Measurements from ENCODE around the gene ADGRV1.
"Not testable (repeated sequence)": the region's sequence is repeated elsewhere in the genome, so short reads cannot be mapped to it uniquely, and the experiment has no call there.

Gene ADGRV1

DNA sequence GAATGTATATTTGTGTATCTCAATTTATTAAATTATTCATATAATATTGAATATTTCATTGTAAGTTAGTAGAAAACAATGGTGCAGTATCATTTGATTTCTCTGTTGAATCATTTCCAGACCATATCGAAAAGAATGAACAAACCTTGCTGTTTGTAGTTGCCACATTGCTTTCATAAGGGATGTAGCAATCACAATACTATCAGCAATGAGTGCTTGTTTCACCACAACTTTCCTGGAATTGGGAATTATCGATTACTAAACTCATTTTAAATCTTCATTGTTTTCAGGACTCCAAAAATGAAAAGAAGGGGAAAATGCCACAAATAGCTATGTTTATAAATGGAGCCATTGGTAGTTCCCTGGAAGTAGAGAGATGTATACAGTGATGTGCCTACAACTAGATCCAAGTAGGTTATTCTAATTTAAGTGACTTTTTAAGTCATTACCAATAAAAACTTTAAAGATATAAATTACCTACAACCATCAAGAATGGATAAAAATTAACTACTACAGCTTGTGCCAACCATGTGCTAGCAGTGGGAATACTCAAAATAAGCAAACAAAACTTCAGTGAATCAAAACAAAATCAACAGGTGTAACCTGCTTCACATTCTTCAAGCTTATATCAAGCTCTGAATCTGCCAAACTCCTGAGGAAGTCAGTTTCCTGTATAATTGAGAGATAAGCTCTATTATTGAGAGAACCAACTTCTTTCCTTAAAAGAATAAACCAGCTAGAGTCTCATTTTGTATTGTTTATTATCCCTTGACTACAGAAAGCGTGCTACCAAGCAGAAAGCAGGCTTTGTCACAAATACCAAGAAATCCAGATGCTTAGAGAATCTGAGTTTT, 358.6 kb downstream of the ADGRV1 start:
- DNase-seq (ENCODE audit: low read depth in 1 of 2, low spot score in 1 of 2), result no peak
- TF ChIP-seq GABPA (IDR thresholded peaks at IDR 0.05; ENCODE audit: low read depth) (no peak), SPI1 (IDR thresholded peaks at IDR 0.05; ENCODE audit: borderline replicate concordance, low read depth) (no peak), POLR2AphosphoS5 (IDR thresholded peaks at IDR 0.05; ENCODE audit: low read depth) (no peak)
- TF ChIP-seq, protein P1, sequence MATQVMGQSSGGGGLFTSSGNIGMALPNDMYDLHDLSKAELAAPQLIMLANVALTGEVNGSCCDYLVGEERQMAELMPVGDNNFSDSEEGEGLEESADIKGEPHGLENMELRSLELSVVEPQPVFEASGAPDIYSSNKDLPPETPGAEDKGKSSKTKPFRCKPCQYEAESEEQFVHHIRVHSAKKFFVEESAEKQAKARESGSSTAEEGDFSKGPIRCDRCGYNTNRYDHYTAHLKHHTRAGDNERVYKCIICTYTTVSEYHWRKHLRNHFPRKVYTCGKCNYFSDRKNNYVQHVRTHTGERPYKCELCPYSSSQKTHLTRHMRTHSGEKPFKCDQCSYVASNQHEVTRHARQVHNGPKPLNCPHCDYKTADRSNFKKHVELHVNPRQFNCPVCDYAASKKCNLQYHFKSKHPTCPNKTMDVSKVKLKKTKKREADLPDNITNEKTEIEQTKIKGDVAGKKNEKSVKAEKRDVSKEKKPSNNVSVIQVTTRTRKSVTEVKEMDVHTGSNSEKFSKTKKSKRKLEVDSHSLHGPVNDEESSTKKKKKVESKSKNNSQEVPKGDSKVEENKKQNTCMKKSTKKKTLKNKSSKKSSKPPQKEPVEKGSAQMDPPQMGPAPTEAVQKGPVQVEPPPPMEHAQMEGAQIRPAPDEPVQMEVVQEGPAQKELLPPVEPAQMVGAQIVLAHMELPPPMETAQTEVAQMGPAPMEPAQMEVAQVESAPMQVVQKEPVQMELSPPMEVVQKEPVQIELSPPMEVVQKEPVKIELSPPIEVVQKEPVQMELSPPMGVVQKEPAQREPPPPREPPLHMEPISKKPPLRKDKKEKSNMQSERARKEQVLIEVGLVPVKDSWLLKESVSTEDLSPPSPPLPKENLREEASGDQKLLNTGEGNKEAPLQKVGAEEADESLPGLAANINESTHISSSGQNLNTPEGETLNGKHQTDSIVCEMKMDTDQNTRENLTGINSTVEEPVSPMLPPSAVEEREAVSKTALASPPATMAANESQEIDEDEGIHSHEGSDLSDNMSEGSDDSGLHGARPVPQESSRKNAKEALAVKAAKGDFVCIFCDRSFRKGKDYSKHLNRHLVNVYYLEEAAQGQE (IDR thresholded peaks at IDR 0.05; ENCODE audit: insufficient replicate concordance, low read depth), result no peak
- TF ChIP-seq, protein P2, sequence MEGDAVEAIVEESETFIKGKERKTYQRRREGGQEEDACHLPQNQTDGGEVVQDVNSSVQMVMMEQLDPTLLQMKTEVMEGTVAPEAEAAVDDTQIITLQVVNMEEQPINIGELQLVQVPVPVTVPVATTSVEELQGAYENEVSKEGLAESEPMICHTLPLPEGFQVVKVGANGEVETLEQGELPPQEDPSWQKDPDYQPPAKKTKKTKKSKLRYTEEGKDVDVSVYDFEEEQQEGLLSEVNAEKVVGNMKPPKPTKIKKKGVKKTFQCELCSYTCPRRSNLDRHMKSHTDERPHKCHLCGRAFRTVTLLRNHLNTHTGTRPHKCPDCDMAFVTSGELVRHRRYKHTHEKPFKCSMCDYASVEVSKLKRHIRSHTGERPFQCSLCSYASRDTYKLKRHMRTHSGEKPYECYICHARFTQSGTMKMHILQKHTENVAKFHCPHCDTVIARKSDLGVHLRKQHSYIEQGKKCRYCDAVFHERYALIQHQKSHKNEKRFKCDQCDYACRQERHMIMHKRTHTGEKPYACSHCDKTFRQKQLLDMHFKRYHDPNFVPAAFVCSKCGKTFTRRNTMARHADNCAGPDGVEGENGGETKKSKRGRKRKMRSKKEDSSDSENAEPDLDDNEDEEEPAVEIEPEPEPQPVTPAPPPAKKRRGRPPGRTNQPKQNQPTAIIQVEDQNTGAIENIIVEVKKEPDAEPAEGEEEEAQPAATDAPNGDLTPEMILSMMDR (IDR thresholded peaks at IDR 0.05; ENCODE audit: insufficient read depth, low read length), result no peak
- no peak overlapping the region for H3K27ac ChIP-seq (replicated peaks)

DNA sequence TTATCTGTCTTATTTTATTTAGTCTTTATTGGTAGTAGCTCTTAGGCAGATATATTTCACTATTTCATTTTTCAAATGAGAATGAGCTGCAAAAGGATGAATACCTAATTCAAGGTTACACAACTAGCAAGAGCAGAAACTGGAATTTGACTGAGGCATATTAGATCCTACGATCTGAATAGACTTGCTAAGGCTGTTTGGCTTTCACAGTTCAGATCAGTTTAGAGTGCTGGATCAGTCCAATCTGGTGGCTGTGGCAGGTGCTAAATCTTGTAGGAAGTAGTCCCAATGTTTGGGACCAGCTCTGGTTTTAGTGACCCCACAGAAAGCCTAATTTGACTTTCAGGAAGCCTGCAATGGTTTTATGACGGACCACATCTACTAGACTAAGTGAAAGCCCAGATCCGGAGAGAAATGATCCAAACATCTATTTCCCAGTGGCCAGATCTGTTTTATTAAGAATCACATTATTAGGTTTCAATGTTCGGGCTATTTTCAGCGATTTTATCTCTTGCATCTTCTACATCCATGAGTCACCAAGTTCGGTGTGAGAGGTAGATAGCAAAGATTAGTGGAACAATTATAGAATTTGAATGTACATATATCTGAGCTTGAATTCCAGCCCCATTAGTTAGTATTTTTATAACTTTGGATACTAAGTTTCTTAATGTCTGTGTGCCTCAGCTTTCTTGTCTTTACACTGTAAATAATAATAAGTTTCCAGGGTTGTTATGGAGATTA, 359.5 kb downstream of the ADGRV1 start:
- H3K27ac ChIP-seq (replicated peaks), result no peak overlapping the region
- no peak overlapping the region for H3K4me3 ChIP-seq (replicated peaks; ENCODE audit: insufficient read depth, low read length)
- TF ChIP-seq, protein P1 (IDR thresholded peaks at IDR 0.05; ENCODE audit: insufficient replicate concordance, low read depth), result no peak
- TF ChIP-seq POLR2AphosphoS5 (IDR thresholded peaks at IDR 0.05; ENCODE audit: low read depth) (no peak), GABPA (IDR thresholded peaks at IDR 0.05; ENCODE audit: low read depth) (no peak), SPI1 (IDR thresholded peaks at IDR 0.05; ENCODE audit: borderline replicate concordance, low read depth) (no peak)
- TF ChIP-seq, protein P2 (IDR thresholded peaks at IDR 0.05; ENCODE audit: insufficient read depth, low read length), result no peak
- no peak for DNase-seq (ENCODE audit: low read depth in 1 of 2, low spot score in 1 of 2)
- H3K27me3 ChIP-seq (ENCODE audit: insufficient read depth, poor library complexity, severe bottlenecking), result no peaks in the 10 kb centered on the region

More for the DNA sequence above, 358.6 kb downstream of the ADGRV1 start:
- Histone ChIP-seq H3K4me3 (replicated peaks; ENCODE audit: insufficient read depth, low read length) (no peak overlapping the region), H3K27me3 (ENCODE audit: insufficient read depth, poor library complexity, severe bottlenecking) (no peaks in the 10 kb centered on the region)

DNA sequence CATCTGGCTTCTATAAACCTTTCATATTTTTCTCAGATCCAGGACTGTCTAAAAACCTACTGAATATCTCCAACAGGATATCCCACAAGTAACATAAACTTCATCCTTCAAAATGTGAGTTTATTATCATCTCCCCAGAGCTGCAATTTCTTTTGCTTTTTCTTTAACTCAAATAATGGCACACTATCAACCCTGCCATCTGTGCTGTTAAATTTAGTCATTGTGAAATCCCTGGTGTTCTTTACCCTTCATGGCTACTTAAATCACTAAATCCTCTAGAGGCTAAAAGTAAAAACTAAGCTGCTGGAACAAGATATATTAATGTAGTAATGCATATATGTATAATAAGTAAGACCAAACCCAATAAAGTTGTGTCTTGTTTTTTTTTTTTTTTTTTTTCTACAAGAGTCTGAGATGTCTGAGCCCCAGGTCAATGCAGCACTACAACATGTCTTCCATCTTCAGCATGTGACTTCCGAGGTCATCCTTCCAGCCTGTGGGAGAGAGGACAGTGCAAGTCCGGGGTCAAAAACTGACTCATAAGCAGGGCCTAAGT, 362.9 kb downstream of the ADGRV1 start:
- Histone ChIP-seq H3K27ac (replicated peaks) (no peak overlapping the region), H3K27me3 (ENCODE audit: insufficient read depth, poor library complexity, severe bottlenecking) (no peaks in the 10 kb centered on the region), H3K4me3 (replicated peaks; ENCODE audit: insufficient read depth, low read length) (no peak overlapping the region)
- TF ChIP-seq, protein P1 (IDR thresholded peaks at IDR 0.05; ENCODE audit: insufficient replicate concordance, low read depth), result no peak
- TF ChIP-seq GABPA (IDR thresholded peaks at IDR 0.05; ENCODE audit: low read depth) (no peak), POLR2AphosphoS5 (IDR thresholded peaks at IDR 0.05; ENCODE audit: low read depth) (no peak), SPI1 (IDR thresholded peaks at IDR 0.05; ENCODE audit: borderline replicate concordance, low read depth) (no peak)
- TF ChIP-seq, protein P2 (IDR thresholded peaks at IDR 0.05; ENCODE audit: insufficient read depth, low read length), result no peak
- DNase-seq (ENCODE audit: low read depth in 1 of 2, low spot score in 1 of 2), result no peak

DNA sequence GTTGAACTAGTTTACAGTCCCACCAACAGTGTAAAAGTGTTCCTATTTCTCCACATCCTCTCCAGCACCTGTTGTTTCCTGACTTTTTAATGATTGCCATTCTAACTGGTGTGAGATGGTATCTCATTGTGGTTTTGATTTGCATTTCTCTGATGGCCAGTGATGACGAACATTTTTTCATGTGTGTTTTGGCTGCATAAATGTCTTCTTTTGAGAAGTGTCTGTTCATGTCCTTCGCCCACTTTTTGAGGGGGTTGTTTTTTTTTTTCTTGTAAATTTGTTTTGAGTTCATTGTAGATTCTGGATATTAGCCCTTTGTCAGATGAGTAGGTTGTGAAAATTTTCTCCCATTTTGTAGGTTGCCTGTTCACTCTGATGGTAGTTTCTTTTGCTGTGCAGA, 365.6 kb downstream of the ADGRV1 start:
- not testable (repeated sequence) for H3K27ac ChIP-seq (replicated peaks); H3K27me3 ChIP-seq (ENCODE audit: insufficient read depth, poor library complexity, severe bottlenecking); H3K4me3 ChIP-seq (replicated peaks; ENCODE audit: insufficient read depth, low read length); DNase-seq (ENCODE audit: low read depth in 1 of 2, low spot score in 1 of 2)

Measured in HL-60 (cell line).